22Rv1 (cell line): Measurements from ENCODE around the gene PHF10.

Experiments used
- H3K27ac ChIP-seq: fragments of 450-650 bp; 2 replicates; pipeline ENCODE4 v1.5.1; 2017
- CTCF ChIP-seq: fragments of 450-650 bp; IDR thresholded peaks from 2 replicates; pipeline ENCODE4 v1.5.1; 2017; ENCODE audit warnings: mild to moderate bottlenecking
- ZFX ChIP-seq: fragments of 450-650 bp; IDR thresholded peaks from 2 replicates; pipeline ENCODE4 v1.6.1; 2017; ENCODE audit warnings: antibody characterized with exemption, borderline replicate concordance

Gene PHF10

GRCh38 chr6:169691260-169691659 lies 33.0 kb downstream of the PHF10 start:
- no peak overlapping the region for H3K27ac ChIP-seq
- TF ChIP-seq CTCF (no peak), ZFX (no peak)

GRCh38 chr6:169689287-169689686 lies 35.0 kb downstream of the PHF10 start:
- TF ChIP-seq ZFX (no peak), CTCF (no peak)

GRCh38 chr6:169685860-169686259 lies 38.4 kb downstream of the PHF10 start:
- no peak for TF ChIP-seq CTCF
- H3K27ac ChIP-seq, result no peak overlapping the region

More at GRCh38 chr6:169689287-169689686, 35.0 kb downstream of the PHF10 start:
- no peak overlapping the region for H3K27ac ChIP-seq

GRCh38 chr6:169684056-169684455 lies 40.2 kb downstream of the PHF10 start:
- no peak overlapping the region for H3K27ac ChIP-seq
- no peak for TF ChIP-seq ZFX
- TF ChIP-seq CTCF, result no peak

- H3K27ac ChIP-seq, result no peak overlapping the region
- no peak for TF ChIP-seq CTCF
- no peak for TF ChIP-seq ZFX
These were observed 46.0 kb downstream of the PHF10 start for GRCh38 chr6:169678342-169678741.

GRCh38 chr6:169677096-169677495 lies 47.2 kb downstream of the PHF10 start:
- H3K27ac ChIP-seq, result no peak overlapping the region
- no peak for TF ChIP-seq ZFX
- TF ChIP-seq CTCF, result no peak

- H3K27ac ChIP-seq, result no peak overlapping the region
- TF ChIP-seq ZFX (no peak), CTCF (no peak)
These were observed 49.3 kb downstream of the PHF10 start for GRCh38 chr6:169675011-169675410.
